Tibial nerve (tissue), 4 donors: ENCODE measurements around the gene ERFL.

Source experiments
- EP300 ChIP-seq, 2 donors: sonication (generic); formaldehyde crosslinking; IDR thresholded peaks; one replicate each; pipeline ENCODE4 v1.6.1; 2017; ENCODE audit warnings: antibody characterized with exemption in 2 of 2, mild to moderate bottlenecking in 1 of 2
- POLR2A ChIP-seq, 2 donors: fragments of 450-650 bp; IDR thresholded peaks; one replicate each; pipeline ENCODE4 v1.6.1; 2017; ENCODE audit warnings: antibody characterized with exemption in 2 of 2, mild to moderate bottlenecking in 2 of 2, moderate library complexity in 2 of 2
- TF ChIP-seq, protein P1 (sequence below), 5 experiments: fragments of 200-600 bp in 3 of 5; fragments of 450-650 bp in 2 of 5; sonication (generic) in 3 of 5; IDR thresholded peaks; one replicate each; pipeline ENCODE4 v1.5.1; 2016 to 2019; ENCODE audit warnings: antibody characterized with exemption in 5 of 5, mild to moderate bottlenecking in 3 of 5, moderate library complexity in 2 of 5

DNA sequence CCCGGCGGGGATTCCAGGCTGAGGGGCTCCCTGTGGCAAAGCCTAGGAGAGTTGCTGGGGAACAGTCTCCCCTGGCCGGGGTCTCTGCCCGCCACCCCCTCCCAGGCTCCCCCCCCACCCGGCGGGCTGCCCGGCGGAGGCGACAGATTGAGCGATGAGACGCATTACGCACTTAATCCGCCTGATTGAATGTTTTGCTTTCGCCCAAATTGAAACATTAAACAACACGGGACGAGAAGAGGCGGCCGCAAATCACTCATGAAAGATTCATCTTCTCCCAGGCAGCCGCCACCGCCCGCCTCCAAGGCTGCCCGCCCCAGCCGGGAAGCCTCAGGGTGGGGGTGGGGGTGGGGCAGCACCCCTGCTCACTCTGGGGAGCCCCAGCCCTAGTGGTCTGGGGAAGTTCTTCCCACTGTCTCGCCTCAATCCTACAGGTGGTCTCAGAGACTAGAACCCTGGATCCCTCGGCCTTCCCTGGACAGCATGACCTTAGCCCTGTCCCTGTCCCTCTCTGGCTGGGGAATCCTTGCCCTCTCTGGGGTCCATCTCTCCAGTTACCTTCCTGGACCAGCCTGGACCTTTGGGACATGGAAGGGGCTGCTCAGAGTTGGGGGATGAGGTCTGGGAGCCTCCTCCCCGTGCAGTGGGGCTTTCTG, 7.6 kb upstream of the ERFL start:
- TF ChIP-seq, protein P1, sequence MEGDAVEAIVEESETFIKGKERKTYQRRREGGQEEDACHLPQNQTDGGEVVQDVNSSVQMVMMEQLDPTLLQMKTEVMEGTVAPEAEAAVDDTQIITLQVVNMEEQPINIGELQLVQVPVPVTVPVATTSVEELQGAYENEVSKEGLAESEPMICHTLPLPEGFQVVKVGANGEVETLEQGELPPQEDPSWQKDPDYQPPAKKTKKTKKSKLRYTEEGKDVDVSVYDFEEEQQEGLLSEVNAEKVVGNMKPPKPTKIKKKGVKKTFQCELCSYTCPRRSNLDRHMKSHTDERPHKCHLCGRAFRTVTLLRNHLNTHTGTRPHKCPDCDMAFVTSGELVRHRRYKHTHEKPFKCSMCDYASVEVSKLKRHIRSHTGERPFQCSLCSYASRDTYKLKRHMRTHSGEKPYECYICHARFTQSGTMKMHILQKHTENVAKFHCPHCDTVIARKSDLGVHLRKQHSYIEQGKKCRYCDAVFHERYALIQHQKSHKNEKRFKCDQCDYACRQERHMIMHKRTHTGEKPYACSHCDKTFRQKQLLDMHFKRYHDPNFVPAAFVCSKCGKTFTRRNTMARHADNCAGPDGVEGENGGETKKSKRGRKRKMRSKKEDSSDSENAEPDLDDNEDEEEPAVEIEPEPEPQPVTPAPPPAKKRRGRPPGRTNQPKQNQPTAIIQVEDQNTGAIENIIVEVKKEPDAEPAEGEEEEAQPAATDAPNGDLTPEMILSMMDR (IDR thresholded peaks at IDR 0.05): no peak
- TF ChIP-seq POLR2A (IDR thresholded peaks at IDR 0.05): no peak
- no peak for TF ChIP-seq EP300 (IDR thresholded peaks at IDR 0.05)
